GM21526 (cell line): ENCODE results near the gene CUL9.

Experiments
- ATAC-seq: cut with Tn5 transposase; IDR thresholded peaks from one replicate; pipeline ENCODE4 v1.9.1; 2021; ENCODE audit warnings: moderate library complexity; ENCODE audit not compliant: unreplicated experiment, low FRiP score

Gene CUL9

DNA sequence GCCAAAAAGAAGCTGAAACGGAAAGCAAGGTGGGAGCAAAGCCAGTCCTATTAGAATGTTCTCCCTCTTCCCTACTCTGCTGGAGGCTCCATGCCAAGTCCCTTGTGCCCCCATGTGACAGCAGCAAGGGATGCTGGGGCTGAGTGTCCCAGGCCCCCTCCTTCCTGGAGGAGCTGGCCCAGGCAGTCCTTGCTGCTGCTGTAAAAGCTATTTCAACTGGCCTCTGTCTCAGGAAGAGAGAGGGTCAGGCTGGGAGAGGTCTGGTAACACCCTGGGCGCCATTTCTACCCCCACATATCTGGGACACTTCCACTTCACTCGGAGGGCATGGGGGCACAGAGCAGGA is 86.3 kb downstream of the CUL9 start:
- ATAC-seq = no peak

DNA sequence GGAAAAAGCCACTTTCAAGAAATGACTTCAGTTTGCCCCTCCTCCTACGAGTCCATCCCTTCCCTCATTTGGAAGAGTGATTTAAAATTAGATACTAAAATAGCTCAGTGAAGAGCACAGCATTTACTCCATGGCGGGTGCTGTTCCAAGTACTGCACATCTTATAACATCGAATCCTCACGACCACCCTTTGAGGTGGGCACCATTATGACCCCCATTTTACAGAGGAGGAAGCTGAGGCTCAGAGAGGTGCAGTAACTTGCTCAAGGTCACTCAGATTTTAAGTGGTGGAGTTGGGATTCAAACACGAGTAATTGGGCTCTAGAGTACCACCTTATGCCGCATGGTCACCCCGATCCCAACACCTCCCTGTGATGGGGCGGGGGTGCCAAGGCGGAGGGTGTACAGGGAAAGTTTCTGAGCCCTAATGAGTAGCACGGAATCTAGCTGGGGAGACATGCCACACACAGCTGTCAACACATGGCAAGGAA is 86.8 kb downstream of the CUL9 start:
- no peak for ATAC-seq

DNA sequence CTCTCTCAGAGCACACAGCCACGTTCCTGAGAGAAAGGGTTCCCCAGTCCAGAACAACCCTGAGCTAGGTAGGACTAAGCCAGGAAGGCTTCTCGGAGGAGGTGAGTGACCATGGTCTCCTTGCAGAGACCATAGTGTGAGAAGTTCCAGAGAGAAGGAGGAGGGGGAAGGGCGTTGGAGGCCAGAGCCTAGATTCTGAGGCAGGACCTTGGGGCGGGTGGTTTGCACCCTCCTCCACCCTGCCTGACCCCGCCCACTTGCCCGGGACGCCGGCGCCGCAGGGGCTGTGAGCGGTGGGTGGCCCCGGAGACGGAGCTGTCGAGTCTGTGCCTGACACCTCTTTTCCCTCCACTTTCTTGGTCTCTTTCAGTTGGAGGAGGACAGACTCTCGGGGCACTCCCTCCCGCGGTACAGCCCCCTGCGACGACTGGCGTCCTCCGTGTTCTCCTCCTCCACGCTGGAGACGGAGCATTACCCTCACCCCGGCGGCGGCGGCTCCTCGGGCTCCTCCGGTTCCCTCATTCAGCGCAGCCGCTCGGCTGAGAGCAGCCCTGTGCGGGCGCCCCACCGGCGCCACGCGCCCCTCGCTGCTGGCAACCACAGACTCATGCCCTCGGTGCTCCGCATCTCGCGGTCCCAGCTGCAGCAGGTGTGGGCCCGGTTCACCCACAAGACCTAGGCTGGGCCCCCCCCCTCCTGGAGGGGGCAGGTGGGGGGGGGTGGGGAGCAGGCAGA is 87.4 kb downstream of the CUL9 start:
- ATAC-seq = no peak

DNA sequence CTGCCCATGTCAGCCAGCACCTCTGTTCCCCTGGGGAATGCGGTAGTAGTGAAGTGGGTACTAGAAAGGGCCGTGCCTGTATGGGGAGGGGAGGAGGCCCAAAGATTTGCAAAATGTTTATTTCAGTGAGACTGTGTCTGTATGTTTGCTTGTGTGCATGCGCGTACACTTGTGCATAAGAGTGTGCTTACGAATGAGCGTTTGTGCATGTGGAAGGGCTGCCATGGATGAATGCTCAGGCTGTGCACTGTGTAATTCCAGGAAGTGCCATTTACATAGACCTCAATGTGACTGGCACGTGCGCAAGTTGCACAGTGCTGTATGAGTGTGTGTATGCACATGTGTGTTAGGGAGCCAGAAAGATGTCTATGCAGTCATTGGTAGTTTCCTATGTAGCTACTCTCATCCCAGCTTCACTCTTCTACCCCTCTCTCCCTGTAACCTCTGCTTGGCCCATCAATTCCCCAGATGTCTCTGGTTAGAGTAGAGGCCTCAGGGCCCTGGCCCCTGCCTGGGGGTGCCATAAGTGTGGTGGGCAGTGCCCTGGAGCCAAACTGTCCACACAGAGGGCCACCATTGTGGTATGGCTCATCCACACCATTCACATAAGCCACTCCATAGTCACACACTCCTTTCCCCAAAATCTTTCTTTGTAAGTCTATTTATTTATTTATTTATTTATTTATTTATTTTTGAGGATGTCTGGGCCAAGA is 89.3 kb downstream of the CUL9 start:
- no peak for ATAC-seq

DNA sequence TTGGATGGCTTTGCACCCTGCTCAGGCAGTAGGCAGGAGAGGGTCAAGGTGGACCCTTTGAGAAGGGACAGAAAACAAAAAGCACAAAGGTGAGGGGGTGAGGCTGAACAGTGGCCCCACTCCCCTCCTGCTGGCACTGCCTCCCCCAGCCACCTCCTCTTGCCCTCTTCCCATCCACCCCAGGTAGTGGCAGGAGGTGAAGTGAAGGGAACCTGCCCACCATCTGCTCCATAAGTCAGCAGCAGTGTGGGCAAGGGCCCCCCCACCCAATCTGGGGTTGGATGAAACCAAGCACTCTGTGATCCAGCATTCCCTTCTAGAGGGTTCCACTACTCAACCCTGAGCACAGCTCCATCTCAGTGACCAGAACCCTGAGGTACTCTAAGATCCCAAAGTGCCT is 89.9 kb downstream of the CUL9 start:
- no peak for ATAC-seq

DNA sequence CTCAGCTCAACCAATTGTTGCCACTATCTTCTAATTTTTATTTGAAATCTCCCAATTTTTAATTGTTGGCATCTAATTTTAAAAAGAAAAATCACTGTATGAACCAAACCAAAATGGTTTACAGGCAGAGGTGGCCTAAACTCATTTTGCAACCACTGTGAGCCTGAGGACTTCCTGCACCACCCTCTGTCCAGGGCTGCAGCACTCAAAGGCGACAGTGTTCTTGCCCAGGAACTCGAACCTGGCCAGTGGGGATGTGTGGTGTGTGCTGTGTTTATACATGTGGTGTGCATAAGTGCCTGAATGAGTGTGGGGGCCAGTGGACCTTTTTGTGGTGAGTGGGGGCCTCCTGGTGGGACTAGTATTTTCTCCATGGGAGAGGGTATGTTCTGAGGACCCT is 91.7 kb downstream of the CUL9 start:
- no peak for ATAC-seq
